HG03135 (cell line): ENCODE results near the gene SAMD11.
"Not testable (repeated sequence)": the region's sequence is repeated elsewhere in the genome, so short reads cannot be mapped to it uniquely, and the experiment has no call there.

Experiments used
- ATAC-seq: cut with Tn5 transposase; IDR thresholded peaks from one replicate; pipeline ENCODE4 v1.9.1; 2021; ENCODE audit warnings: mild to moderate bottlenecking, moderate library complexity; ENCODE audit not compliant: unreplicated experiment

The SAMD11 gene

DNA sequence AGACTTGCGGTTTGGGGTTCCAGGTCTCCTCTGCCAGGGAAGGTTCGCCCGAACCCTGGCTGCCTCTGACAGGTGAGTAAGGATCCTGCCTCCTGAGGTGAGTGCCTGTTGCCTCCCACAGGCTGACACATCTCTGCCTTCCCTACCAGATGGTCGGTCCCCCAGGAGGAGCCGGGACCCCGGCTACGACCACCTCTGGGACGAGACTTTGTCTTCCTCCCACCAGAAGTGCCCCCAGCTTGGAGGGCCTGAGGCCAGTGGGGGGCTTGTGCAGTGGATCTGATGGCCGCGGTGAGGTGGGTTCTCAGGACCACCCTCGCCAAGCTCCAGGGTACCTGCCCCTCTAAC is 50.5 kb downstream of the SAMD11 start:
- no peak for ATAC-seq

DNA sequence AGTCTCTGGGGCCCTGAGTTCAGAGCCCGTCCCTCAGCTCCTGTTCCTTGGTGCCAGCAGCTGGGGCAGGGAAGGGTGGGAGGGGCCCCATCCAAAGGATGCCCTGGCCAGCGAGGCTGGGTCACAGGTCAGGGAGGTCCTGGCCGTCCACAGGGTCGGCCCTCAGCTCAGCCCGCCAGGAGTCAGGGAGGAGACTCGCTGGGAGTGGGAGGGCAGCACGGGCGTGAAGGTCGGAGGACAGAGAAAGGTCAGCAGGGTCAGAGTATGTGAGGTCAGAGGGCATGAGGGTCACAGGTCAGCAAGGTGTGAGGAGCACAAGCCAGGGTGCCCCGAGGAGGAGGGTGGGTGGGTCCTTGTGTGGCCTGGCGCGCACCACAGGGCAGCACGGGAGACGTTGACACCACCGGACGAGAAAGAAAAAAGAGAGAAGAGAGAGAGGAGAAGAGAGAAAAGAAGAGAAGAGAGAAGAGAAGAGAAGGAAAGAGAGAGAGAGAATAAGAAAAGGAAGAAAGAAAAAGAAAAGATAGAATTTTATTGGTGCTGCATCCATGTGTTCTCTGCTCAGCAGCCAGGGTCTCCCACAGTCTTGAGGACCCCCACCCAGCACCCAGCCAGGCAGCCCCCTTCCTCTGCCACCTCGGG is 51.1 kb downstream of the SAMD11 start:
- ATAC-seq = no peak

DNA sequence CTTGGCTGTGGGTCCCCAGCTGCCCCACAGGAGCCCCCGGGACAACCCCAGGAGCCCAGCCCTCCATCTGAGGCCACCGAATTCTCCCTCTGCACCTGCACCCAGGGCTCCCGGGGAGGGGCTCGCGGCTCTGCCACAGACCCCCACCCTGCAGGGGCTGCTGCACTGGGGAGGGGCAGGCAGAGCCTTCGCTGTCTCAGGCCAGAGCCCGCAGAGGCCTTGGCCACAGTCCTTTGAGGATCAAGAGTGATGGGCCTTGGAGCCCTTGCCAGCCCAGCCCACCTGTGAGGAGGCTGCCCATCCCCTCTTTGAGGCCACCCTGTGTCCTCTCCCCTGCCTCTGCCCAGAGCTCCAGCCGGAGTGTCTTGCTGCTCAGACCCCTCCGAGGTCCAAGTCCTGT is 51.6 kb downstream of the SAMD11 start:
- no peak for ATAC-seq

DNA sequence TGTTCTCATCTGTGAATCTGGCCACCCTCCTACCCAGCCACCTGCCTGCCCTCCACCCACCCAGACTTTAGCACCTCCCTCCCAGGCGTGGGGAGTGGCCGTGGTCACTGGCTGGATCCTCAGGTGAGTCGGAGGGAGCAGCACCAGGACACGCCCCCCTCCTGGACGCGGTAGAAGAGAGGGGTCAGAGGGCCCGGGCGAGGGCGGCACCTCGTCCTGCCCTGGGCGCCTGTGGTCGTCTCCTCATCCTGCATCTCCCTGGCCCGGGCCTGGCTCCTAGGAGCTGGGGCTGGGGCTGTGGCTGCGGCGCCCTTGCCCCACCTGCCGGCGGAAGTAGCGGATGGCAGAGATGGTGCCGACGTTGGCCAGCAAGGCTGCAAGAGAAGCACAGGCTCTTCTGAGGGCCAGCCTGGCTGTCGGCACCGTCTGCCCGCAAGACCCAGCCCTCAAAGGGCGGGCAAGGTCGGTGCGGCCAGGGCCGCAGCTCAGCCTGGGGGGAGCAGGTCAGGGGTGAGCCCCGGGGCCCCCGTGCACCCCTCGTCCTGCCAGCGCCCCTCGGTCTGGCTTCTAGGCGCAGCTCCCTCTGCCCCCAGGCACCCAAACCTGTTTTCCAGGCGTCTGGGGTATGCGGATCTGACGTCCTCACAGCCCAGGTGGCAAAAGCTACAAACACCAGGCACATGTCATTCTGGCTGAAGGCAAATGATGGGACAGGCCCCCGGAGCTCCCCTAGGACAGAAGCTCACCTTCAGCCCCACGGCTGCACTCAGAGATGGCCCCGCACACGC is 52.4 kb downstream of the SAMD11 start:
- peak; percentile 49 for ATAC-seq

DNA sequence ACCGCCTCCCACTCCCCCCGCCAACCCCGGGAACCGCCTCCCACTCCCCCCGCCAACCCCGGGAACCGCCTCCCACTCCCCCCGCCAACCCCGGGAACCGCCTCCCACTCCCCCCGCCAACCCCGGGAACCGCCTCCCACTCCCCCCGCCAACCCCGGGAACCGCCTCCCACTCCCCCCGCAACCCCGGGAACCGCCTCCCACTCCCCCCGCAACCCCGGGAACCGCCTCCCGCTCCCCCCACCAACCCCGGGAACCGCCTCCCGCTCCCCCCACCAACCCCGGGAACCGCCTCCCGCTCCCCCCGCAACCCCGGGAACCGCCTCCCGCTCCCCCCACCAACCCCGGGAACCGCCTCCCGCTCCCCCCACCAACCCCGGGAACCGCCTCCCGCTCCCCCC is 53.1 kb downstream of the SAMD11 start:
- ATAC-seq = not testable (repeated sequence)

DNA sequence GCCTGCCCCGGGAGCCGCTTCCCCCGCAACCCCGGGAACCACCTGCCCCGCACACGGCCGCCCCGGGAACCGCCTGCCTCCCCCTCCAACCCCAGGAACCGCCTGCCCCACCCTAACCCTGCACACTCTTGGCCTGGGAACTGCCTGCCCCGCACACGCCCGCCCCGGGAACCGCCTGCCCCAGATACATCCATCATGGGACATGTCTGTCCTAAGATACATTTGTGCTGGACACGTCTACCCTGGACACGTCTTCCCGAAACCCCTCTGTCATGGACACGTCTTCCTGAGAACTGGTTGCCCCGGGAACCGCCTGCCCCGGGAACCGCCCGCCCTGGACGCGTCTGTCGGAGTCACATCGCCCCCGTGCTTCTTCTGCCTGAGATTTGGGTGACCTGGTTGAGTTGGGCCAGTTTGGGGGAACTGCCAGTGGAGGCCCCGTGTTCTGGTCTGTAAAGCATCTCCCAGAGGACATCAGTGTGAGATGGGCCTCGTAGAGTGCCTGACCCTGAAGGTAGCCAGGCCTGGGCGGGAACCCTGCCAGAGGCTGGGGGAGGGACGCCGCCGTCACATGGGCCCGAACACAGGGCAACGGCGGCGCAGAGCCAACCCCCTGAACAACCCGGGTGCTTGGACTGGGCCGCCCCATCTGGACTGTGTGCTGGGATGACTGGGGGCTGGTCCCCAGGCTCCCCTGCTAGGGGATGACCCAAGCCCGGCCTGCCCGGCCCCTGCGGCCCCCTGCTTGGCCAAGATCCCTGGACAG is 54.5 kb downstream of the SAMD11 start:
- no peak for ATAC-seq

DNA sequence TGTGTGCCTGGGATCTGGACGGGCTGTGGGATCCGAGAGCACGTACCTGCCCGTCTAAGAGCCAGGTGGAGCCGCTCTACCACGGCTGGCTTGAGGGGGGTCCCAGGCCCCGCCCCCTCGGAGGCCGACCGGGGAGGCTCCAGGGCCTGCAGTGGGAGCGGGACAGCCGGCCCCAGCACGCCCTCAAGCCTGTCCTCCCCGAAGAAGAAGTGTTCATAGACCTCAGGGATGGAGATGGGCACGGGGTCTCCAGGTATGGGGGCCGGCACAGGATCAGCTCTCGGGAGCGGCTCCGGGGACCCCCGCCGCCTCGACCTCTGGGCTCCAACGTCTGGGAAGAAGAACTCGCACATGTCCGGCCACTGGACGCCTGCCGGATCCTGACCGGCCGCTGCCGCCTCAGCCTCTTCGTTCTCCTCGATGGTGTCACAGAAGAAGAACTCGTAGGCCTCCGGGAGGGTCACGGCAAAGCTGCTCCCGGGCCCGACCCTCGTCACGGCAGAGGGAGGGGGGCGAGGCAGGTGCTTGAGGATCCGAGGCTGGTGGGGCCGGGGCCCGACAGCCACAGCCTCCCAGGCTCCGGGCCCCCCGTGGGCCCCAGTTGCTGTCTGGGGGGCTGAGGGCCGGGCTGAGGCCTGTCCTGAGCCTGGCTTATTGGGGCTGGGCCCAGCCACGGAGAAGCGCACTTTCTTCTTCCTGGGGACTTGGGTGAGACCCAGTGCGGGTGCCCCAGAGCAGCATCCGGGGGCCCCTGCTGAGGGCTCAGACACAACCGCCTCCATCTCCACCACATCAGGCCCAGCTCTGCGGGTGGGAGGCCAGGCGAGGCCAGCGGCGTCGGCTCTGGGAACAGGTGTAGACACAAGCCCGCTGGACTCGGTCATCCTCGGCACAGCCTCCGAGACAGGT is 55.4 kb downstream of the SAMD11 start:
- ATAC-seq = no peak

DNA sequence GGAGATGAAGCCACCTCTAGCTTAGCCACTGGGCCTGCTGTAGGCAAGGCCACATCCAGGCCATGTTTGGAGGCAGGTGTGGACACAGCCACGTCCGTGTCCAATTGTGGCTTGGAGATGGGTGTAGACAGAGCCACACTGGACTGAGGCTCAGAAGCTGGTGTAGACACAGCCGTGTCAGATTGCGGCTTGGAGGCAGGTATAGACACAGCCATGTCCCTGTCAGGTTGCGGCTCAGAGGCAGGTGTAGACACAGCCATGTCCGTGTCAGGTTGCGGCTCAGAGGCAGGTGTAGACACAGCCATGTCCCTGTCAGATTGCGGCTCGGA is 56.0 kb downstream of the SAMD11 start:
- ATAC-seq = no peak

DNA sequence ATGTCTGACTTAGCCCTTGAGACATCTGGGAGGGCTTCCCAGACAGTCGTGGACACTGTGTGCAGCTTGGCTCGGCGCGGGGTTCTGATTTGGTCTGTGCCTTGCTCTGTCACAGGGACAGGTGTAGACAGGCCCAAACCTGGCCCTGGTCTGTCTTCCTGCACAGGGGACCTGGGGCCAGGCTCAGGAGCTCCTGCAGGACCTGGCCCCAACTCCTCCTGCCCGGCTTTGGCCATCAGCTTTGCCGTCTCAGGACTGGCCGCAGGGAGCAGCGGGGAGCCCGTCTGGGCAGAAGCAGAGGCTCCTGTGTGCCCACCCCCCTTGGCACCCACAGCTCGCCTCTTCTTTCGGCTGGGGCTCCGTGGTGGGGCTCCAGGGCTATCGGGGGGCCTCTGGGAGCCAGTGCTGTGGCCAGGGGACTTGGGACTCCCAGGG is 56.4 kb downstream of the SAMD11 start:
- ATAC-seq = no peak

DNA sequence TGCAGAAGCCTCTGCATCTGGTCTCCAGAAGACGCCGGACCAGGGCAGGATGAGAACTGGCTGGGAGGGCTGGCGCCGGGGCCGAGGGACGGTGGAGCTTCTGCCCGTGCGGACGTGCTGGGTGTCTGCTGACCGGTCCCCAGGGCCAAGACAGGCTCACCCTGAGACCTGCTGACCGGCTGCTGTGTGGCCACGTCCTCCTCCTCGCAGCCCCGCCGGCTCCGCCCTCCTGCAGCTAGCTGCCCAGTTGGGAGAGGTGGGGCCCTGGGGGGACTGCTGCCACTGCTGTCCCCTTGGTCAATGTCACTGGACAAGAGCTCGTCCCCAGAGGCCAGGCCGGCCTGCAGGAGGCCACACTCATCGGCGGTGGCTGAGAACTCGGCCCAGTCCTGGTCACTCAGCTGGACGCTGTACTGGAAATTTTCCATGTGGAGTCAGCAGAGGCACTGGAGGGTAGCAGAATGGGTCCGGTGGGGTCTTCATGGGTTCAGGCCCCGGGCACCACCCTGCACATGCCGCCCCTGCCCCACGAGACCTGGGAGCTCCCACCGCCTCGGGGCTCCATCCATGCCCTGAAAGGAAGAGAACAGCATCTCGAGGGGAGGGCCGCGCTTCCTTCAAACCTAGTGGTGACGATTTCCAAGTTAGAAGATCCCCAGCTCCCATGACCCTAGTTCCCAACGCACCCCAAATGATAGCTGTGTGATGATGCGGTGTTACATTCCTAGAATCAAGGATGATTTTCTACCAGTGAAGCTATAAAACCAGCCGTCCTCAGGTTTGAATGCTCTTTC is 57.1 kb downstream of the SAMD11 start:
- ATAC-seq = no peak

DNA sequence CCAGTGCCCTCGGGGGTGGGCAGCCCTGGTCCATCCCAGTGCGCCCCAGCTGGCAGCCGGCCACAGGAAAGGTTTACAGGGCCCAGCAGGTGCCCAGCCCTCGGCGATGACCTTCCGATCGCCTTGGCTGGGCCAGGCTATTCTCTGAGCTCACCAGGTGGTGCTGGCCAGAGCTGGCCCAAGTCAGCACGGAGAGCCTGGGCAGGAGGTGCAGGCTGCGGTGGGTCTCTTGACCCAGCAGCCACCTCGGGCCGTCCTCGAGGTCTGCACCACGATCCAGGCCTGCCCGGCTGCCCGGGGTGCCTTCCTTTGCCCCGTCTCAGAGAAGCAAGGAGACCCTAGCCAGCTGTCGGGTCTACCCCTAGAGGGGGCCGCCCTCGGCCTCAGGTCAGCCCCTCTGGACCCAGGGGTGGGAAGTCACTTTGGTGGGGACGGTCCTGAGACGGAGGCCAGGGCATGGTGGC is 57.8 kb downstream of the SAMD11 start:
- ATAC-seq = no peak

DNA sequence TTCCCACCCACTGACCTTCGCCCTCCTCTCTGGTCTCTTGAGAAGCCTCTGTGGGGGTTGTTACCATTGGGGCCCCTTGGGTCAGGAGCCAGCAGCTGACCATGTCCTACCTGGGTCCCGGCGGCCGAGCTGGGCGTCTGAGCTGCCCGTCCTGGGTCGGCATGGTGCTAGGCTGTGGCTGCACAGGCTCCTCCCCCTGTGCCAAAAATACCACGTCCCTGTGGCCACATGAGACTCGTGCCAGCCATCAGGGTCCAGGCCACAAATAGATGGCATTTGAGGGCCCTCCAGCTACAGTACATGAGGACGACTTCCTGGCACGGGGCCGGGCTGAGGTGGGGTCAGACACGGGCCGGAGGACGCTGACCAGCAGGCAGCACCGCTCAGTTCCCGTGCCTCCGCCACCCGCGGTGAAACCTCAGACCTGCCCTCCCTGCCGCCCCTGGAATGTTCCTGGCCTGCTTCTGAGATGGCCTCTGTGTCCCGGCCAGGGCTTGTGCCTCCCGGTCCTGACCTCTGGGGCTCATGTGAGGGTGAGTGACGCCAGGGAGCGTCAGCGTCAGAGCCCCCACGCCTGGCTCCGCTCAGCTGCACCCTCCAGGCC is 58.3 kb downstream of the SAMD11 start, which contains the start of gene PERM1:
TSS of gene PERM1 (minus strand) at position 139 of the 604 bp plus-strand sequence. CDS start 1,064 bp downstream, outside the sequence.
- no peak for ATAC-seq

DNA sequence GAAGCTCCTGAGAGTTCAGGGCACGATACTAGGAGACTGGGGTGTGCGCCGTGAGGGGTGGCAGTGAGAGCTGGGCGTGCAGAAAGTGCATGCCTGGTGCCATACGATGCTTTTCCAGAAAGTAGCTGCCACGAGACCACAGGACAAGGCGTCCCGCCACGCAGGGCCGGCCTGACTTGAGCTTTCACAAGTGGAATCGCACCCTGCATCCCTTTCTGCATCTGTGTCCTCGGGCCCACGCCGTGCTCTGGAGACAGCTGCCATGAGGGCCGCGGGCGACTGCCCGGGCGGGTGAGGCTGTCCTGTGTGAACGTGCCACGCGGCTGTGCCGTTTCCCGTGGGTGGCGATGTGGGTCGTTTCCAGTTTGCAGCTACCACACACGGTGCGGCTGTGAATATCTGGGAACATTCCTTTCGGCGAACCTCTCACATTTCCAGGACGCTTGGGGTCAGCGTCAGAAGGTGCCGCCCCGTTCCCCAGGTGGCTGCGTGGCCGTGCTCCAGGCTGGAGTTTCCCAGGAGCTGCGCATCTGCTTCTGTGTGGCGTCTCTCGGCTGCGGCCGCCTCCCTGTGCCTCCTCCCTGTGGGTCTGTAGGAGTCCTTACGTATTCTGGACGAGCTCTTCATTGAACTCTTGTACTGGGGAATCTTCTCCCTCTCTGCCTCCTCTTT is 59.2 kb downstream of the SAMD11 start:
- no peak for ATAC-seq

DNA sequence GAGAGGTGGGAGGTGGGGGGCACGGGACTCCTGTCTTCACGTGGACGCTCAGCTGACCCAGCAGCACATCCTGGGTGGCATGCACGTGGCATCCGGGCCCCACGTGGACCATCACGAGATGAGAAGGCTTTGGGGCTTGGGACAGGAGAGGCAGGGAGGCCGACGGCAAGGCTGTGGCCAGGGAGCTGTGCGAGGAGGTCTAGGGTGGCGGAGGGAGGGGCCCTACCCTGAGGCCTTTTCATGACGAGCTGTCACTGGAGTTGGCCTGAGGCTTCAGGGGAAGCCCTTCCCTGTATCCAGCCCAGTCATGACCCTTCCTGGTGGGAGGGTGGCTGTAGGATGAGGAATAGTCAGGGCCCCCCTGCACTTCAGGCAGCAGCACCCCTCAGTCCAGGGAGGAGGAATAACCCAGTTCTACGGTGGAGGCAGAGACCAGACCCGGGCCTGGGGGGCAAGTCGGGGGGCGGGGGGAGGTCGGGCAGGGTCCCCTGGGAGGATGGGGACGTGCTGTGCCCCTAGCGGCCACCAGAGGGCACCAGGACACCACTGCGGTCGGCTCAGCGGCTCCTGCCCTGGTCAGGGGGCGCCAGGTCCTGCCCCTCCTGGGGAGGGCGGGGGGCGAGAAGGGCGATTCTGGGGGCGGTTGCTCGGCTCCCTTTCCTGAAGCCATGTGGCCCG is 60.2 kb downstream of the SAMD11 start:
- ATAC-seq = no peak

DNA sequence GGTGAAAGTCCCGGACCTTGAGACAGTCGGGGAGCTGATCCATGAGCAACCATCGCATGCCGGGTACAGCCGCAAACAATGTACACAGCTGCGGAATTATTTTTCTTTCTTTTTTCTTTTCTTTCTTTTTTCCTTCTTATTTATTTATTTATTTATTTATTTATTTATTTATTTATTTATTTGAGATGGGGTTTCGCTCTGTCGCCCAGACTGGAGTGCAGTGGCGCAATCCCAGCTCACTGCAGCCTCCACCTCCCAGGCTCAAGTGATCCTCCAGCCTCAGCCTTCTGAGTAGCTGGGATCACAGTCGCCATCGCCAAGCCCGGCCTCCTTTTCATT is 60.7 kb downstream of the SAMD11 start:
- no peak for ATAC-seq

DNA sequence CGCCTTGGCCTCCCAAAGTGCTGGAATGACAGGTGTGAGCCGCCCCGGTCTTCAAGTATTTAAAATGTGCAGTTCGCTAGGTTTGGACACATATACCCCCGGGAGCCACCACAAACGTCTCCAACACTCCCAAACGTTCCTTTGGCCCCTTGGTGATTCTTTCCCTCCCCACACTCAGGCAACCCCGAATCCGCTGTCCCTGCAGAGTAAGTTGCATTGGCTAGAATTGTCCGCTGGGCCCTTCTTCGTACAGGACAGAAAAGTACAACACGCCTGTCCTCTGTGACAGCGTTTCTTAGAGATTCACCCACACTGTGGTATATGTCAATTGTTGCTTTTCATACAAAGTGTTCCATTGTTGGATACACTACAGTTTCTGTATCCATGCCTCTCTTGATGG is 61.4 kb downstream of the SAMD11 start:
- ATAC-seq = no peak

DNA sequence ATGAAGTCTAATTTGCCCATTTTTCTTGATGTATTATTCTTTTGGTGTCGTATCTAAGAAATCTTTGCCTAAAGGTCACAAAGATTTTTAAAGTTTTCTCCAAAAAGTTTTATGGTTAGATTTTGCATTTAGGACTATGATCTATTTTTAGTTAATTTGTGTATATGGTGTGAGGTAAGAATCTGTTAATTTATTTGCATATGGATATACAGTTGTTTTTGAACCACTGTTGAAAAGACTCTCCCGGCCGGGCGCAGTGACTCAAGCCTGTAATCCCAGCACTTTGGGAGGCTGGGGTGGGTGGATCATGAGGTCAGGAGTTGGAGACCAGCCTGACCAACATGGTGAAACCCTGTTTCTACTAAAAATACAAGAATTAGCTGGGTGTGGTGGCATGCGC is 64.3 kb downstream of the SAMD11 start:
- ATAC-seq = not testable (repeated sequence)

DNA sequence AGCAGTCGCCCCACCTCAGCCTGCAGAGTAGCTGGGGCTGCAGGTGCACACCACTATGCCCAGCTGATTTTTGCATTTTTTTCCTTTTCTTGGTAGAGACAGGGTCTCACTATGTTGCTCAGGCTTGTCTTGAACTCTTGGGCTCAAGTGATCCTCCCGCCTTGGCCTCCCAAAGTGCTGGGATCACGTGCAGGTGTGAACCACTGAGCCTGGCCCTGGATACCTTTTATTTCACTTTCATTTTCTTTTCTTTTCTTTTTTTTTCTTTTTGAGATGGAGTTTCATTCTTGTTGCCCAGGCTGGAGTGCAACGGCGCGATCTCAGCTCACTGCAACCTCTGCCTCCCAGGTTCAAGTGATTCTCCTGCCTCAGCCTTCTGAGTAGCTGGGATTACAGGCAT is 67.6 kb downstream of the SAMD11 start:
- ATAC-seq = not testable (repeated sequence)

DNA sequence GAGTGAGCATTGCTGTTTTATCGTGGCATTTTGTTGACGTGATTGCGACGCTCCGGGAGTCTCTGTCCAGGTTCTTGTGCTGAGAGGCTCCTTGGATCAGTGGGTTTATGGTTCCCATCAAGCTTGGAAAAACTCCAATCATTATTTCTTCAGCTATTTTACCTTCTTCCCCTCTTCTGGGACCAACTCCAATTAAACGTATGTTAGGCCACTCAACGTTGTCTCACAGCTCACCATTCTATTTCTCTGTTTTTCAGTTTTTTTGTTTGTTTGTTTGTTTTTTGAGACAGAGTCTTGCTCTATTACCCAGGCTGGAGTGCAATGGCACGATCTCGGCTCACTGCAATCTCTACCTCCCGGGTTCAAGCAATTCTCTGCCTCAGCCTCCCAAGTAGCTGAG is 68.2 kb downstream of the SAMD11 start:
- ATAC-seq = no peak
